ENCODE results near the gene UTRN. TPM values are rescaled to one million over a fixed set of nuclear protein-coding genes. Genes with fewer than 3 reads are reported as not detected.

The UTRN gene
- polyA plus RNA-seq, 1 experiment: 25.6 TPM

- TF ChIP-seq CTCF (IDR thresholded peaks at IDR 0.05; ENCODE audit: insufficient read depth, low read depth, low read length): no peak
- H3K36me3 ChIP-seq (ENCODE audit: control insufficient read depth, insufficient read depth, low read length): no peaks in the 10 kb centered on the region
- H3K4me3 ChIP-seq (ENCODE audit: low read depth, low read length): no peak overlapping the region
- no peak for DNase-seq (ENCODE audit: low read depth)
- ChIA-PET POLR2A (no interaction called here), CTCF (interaction anchor here (0.7 to 1.4 kb wide), 3 partner anchors 10 to 19 kb away, joined by 3 to 4 read pairs (median 3); no protein-coding TSS in a partner anchor)
- no peaks in the 10 kb centered on the region for H3K27me3 ChIP-seq (ENCODE audit: control insufficient read depth, insufficient read depth, low read length)
Measured at GRCh38 chr6:144250276-144250675, 34.9 kb upstream of the UTRN start.

- no peak for DNase-seq (ENCODE audit: low read depth)
- CTCF ChIA-PET: no interaction called here
- POLR2A ChIA-PET: no interaction called here
- H3K4me3 ChIP-seq (ENCODE audit: low read depth, low read length): no peak overlapping the region
- H3K36me3 ChIP-seq (ENCODE audit: control insufficient read depth, insufficient read depth, low read length): no peaks in the 10 kb centered on the region
- no peaks in the 10 kb centered on the region for H3K27me3 ChIP-seq (ENCODE audit: control insufficient read depth, insufficient read depth, low read length)
- no peak for TF ChIP-seq CTCF (IDR thresholded peaks at IDR 0.05; ENCODE audit: insufficient read depth, low read depth, low read length)
Measured at GRCh38 chr6:144252259-144252658, 32.9 kb upstream of the UTRN start.

- H3K4me3 ChIP-seq (ENCODE audit: low read depth, low read length): no peak overlapping the region
- CTCF ChIA-PET: interaction anchor here (1.0 kb wide), 1 partner anchor 9 kb away, joined by 3 read pairs; no protein-coding TSS in a partner anchor
- POLR2A ChIA-PET: no interaction called here
Measured at GRCh38 chr6:144259986-144260385, 25.1 kb upstream of the UTRN start.

GRCh38 chr6:144262470-144263369 lies 22.4 kb upstream of the UTRN start:
- Histone ChIP-seq H3K27me3 (ENCODE audit: control insufficient read depth, insufficient read depth, low read length) (no peaks in the 10 kb centered on the region), H3K36me3 (ENCODE audit: control insufficient read depth, insufficient read depth, low read length) (no peaks in the 10 kb centered on the region), H3K4me3 (ENCODE audit: low read depth, low read length) (no peak overlapping the region)
- DNase-seq (ENCODE audit: low read depth): no peak
- no peak for TF ChIP-seq CTCF (IDR thresholded peaks at IDR 0.05; ENCODE audit: insufficient read depth, low read depth, low read length)
- ChIA-PET POLR2A (no interaction called here), CTCF (interaction anchor here (1.5 kb wide), 1 partner anchor 13 kb away, joined by 4 read pairs; no protein-coding TSS in a partner anchor)

More at GRCh38 chr6:144259986-144260385, 25.1 kb upstream of the UTRN start:
- Histone ChIP-seq H3K27me3 (ENCODE audit: control insufficient read depth, insufficient read depth, low read length) (no peaks in the 10 kb centered on the region), H3K36me3 (ENCODE audit: control insufficient read depth, insufficient read depth, low read length) (no peaks in the 10 kb centered on the region)
- DNase-seq (ENCODE audit: low read depth): no peak
- TF ChIP-seq CTCF (IDR thresholded peaks at IDR 0.05; ENCODE audit: insufficient read depth, low read depth, low read length): no peak

GRCh38 chr6:144263786-144264185 lies 21.3 kb upstream of the UTRN start:
- Histone ChIP-seq H3K4me3 (ENCODE audit: low read depth, low read length) (no peak overlapping the region), H3K36me3 (ENCODE audit: control insufficient read depth, insufficient read depth, low read length) (no peaks in the 10 kb centered on the region), H3K27me3 (ENCODE audit: control insufficient read depth, insufficient read depth, low read length) (no peaks in the 10 kb centered on the region)
- POLR2A ChIA-PET: no interaction called here
- TF ChIP-seq CTCF (IDR thresholded peaks at IDR 0.05; ENCODE audit: insufficient read depth, low read depth, low read length): no peak
- CTCF ChIA-PET: interaction anchor here (1.2 kb wide), 1 partner anchor 14 kb away, joined by 4 read pairs; no protein-coding TSS in a partner anchor
- DNase-seq (ENCODE audit: low read depth): no peak
